CD4-positive, CD25-positive, alpha-beta regulatory T cell (primary cell): ENCODE measurements around the gene LY9. TPM values are rescaled to one million over a fixed set of nuclear protein-coding genes. Genes with fewer than 3 reads are reported as not detected.
A peak's percentile ranks its signal among the peaks of the same experiment; 100 is the strongest.
"Not testable (repeated sequence)": the region's sequence is repeated elsewhere in the genome, so short reads cannot be mapped to it uniquely, and the experiment has no call there.

Experiments used
- ATAC-seq, 2 donors: fragments of 150-1000 bp; cut with Tn5 transposase; one replicate each; pipeline ENCODE4 v1.10.0; 2021; ENCODE audit warnings: low read depth in 2 of 2, moderate number of reproducible peaks in 2 of 2, moderate library complexity in 1 of 2
- DNase-seq, 3 donors: peaks; one replicate each; pipeline versions ENCODE4 v3.0.0 to v3.0.0-alpha.2; 2012 to 2022; ENCODE audit warnings: mixed read lengths in 1 of 3
- H3K27ac ChIP-seq: one replicate; pipeline ENCODE4 v1.7.0; 2013; ENCODE audit warnings: mild to moderate bottlenecking, low read length; ENCODE audit not compliant: insufficient read depth, poor library complexity, severe bottlenecking
- H3K27me3 ChIP-seq: one replicate; pipeline ENCODE4 v1.7.0; 2013; ENCODE audit warnings: low read length; ENCODE audit not compliant: control insufficient read depth, insufficient read depth
- H3K36me3 ChIP-seq: one replicate; pipeline ENCODE4 v1.7.0; 2013; ENCODE audit warnings: mild to moderate bottlenecking, low read length, moderate library complexity; ENCODE audit not compliant: control insufficient read depth, insufficient read depth
- H3K4me1 ChIP-seq: 2 replicates; pipeline ENCODE4 v1.7.0; 2013; ENCODE audit warnings: mild to moderate bottlenecking, low read length; ENCODE audit not compliant: insufficient read depth, control insufficient read depth, poor library complexity, severe bottlenecking
- H3K4me3 ChIP-seq: one replicate; pipeline ENCODE4 v1.7.0; 2013; ENCODE audit warnings: low read depth, mild to moderate bottlenecking, low read length, moderate library complexity
- H3K9me3 ChIP-seq, 2 experiments: 1 replicate in 1 of 2; 2 replicates in 1 of 2; pipeline ENCODE4 v1.7.0; 2013; ENCODE audit warnings: low read length in 2 of 2, mild to moderate bottlenecking in 1 of 2, moderate library complexity in 1 of 2; ENCODE audit not compliant: control insufficient read depth in 2 of 2
- H3K27ac Mint-ChIP-seq, 3 donors: one replicate each; pipeline ENCODE4 v1.8.0; 2020 to 2022; ENCODE audit warnings: mild to moderate bottlenecking in 3 of 3, mixed read lengths in 3 of 3, moderate library complexity in 2 of 3
- H3K27me3 Mint-ChIP-seq: one replicate; pipeline ENCODE4 v1.8.0; 2022; ENCODE audit warnings: mild to moderate bottlenecking, mixed read lengths
- H3K36me3 Mint-ChIP-seq: one replicate; pipeline ENCODE4 v1.8.0; 2020; ENCODE audit warnings: mixed read lengths
- H3K4me1 Mint-ChIP-seq, 4 donors: one replicate each; pipeline ENCODE4 v1.8.0; 2020 to 2022; ENCODE audit warnings: mixed read lengths in 4 of 4, mild to moderate bottlenecking in 1 of 4
- H3K4me3 Mint-ChIP-seq, 4 donors: one replicate each; pipeline ENCODE4 v1.8.0; 2020 to 2022; ENCODE audit warnings: mild to moderate bottlenecking in 4 of 4, mixed read lengths in 4 of 4, moderate library complexity in 3 of 4
- H3K9me3 Mint-ChIP-seq, 7 donors: one replicate each; pipeline ENCODE4 v1.8.0; 2020 to 2022; ENCODE audit warnings: mixed read lengths in 7 of 7, mild to moderate bottlenecking in 3 of 7, moderate library complexity in 2 of 7
- polyA plus RNA-seq, 4 donors: library from polyadenylated mRNA; unstranded; fragments of 300-500 nt; fragmentation: Illumina TruSeq; gene quantifications; one replicate each; pipeline ENCODE4 v1.2.3, GENCODE V29; 2021
- total RNA-seq: library from RNA; stranded (reverse); gene quantifications from one replicate; pipeline ENCODE4 v1.2.3, GENCODE V29; 2022

The LY9 gene
- total and polyA plus RNA-seq, 5 donors from 2014 or later, result 105 to 147 (median 130) TPM

DNA sequence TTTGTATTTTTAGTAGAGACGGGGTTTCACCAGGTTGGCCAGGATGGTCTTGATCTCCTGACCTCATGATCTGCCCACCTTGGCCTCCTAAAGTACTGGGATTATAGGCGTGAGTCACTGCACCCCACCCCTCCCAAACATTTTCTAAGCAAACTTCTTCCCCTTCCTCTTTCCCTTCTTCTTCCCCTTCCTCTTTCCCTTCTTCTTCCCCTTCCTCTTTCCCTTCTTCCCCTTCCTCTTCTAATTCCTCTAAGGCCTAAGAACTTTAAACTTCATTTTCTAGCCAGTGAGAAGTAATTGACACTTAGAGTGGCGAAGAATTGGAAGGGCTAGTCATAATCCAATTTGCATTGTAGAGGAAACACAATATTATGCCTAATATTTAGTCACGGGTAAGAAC lies 79.6 kb downstream of the LY9 start:
- DNase-seq, H3K36me3 Mint-ChIP-seq, ATAC-seq, H3K27ac Mint-ChIP-seq, H3K36me3 ChIP-seq, H3K4me1 ChIP-seq, H3K9me3 ChIP-seq, H3K4me3 ChIP-seq, H3K4me3 Mint-ChIP-seq, H3K27me3 ChIP-seq, H3K27me3 Mint-ChIP-seq, H3K27ac ChIP-seq, H3K9me3 Mint-ChIP-seq: not testable (repeated sequence)
- H3K4me1 Mint-ChIP-seq, result peaks cover 6 to 36% (median 18%) of the 10 kb centered on the region in 4 donors

DNA sequence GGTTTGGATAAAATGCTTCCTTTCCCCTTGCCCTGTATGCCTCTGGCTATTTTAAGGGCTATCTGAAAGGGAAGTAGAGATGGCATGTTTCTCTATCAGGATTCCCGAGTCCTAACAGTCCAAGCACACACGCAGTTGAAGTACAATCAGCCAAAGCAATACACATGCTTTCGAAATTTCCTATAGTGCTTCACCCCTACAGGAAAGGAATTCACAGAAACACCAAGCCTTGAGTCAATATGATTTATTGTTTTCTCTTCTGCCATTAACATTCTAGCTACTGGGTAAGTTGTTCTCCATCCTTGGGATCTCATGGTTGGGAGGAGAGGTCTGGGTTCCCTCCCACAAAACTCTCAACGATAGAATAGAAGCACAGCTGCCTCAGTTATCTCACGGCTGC lies 80.3 kb downstream of the LY9 start:
- H3K27ac Mint-ChIP-seq, result peak overlapping the region in 1 of 3 donors; percentile 26
- Histone ChIP-seq H3K27me3 (no peaks in the 10 kb centered on the region), H3K9me3 (no peaks in the 10 kb centered on the region), H3K27ac (no peak overlapping the region), H3K4me3 (no peak overlapping the region), H3K36me3 (no peaks in the 10 kb centered on the region), H3K4me1 (peaks cover 7% of the 10 kb centered on the region)
- DNase-seq (no peak), ATAC-seq (no peak)
- no peaks in the 10 kb centered on the region for H3K36me3 Mint-ChIP-seq
- no peaks in the 10 kb centered on the region for H3K9me3 Mint-ChIP-seq
- peaks cover 6 to 36% (median 18%) of the 10 kb centered on the region in 4 donors for H3K4me1 Mint-ChIP-seq
- H3K27me3 Mint-ChIP-seq, result peaks cover 3% of the 10 kb centered on the region
- H3K4me3 Mint-ChIP-seq, result no peak overlapping the region

DNA sequence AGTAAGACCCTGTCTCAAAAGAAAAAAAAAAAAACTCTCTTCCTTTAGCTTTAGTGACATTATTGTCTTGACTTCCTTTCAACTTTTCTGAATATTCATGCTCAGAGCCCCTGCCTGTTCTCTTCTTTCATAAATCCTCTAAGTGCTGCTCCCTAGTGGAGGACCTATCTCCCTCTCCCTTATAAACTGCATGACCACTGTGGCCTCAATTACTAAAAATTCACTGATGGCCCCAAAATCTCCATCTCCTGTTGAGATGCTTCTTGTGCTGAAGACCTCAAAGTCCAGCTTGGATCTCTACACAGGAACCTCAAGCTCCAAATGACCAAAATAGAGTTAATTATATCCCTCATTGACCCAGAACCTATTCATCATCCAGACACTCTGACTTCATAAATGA lies 81.2 kb downstream of the LY9 start:
- no peak overlapping the region for H3K27ac ChIP-seq
- H3K9me3 ChIP-seq, result no peaks in the 10 kb centered on the region
- Mint-ChIP-seq H3K36me3 (no peaks in the 10 kb centered on the region), H3K27ac (peak overlapping the region in 1 of 3 donors; percentile 5), H3K9me3 (no peaks in the 10 kb centered on the region), H3K4me3 (peak overlapping the region in 1 of 4 donors; percentile 3), H3K27me3 (no peaks in the 10 kb centered on the region), H3K4me1 (peaks cover 6 to 36% (median 18%) of the 10 kb centered on the region in 4 donors)
- no peak overlapping the region for H3K4me3 ChIP-seq
- peak; percentile 45 to 50 for ATAC-seq
- no peaks in the 10 kb centered on the region for H3K27me3 ChIP-seq
- no peaks in the 10 kb centered on the region for H3K36me3 ChIP-seq
- DNase-seq, result peak in 2 of 3 donors; percentile 42 to 59
- H3K4me1 ChIP-seq, result peaks cover 7% of the 10 kb centered on the region

Other genes starting within 250 kb of the LY9 start
- gene CD84, start 216.7 kb upstream of the LY9 start, total RNA-seq, result 135 TPM
- gene CD84, start 216.7 kb upstream of the LY9 start, polyA plus RNA-seq, result 10 to 100 TPM; 20.7 to 36.4 (median 27.1) TPM
- 70.3 TPM for gene SLAMF1, start 149.1 kb upstream of the LY9 start, total RNA-seq
- gene SLAMF1, start 149.1 kb upstream of the LY9 start, polyA plus RNA-seq, result 10 to 100 TPM; 33.5 to 45.4 (median 39.5) TPM
- 290 TPM for gene CD48, start 84.4 kb upstream of the LY9 start, total RNA-seq
- gene CD48, start 84.4 kb upstream of the LY9 start, polyA plus RNA-seq, result 100 to 1,000 TPM; 196 to 269 (median 240) TPM
- gene SLAMF7, start 56.9 kb upstream of the LY9 start, total RNA-seq, result 0.76 TPM
- under 1 TPM; 0.07 to 0.88 (median 0.15) TPM for gene SLAMF7, start 56.9 kb upstream of the LY9 start, polyA plus RNA-seq
- gene CD244, start 66.7 kb downstream of the LY9 start, total RNA-seq, result 0.47 TPM
- under 1 TPM; 0.26 to 0.63 (median 0.43) TPM for gene CD244, start 66.7 kb downstream of the LY9 start, polyA plus RNA-seq
- gene ITLN1, start 89.0 kb downstream of the LY9 start, total RNA-seq, result not detected
- gene ITLN1, start 89.0 kb downstream of the LY9 start, polyA plus RNA-seq, result not detected
- not detected for gene ITLN2, start 158.6 kb downstream of the LY9 start, total RNA-seq
- not detected for gene ITLN2, start 158.6 kb downstream of the LY9 start, polyA plus RNA-seq
- 18.4 TPM for gene F11R, start 225.0 kb downstream of the LY9 start, total RNA-seq
- gene F11R, start 225.0 kb downstream of the LY9 start, polyA plus RNA-seq, result 10 to 100 TPM in 1 of 4 donors, 1 to 10 TPM in 3; 6.3 to 11.2 (median 7.9) TPM
- 61.3 TPM for gene TSTD1, start 242.8 kb downstream of the LY9 start, total RNA-seq
- 100 to 1,000 TPM; 340 to 451 (median 422) TPM for gene TSTD1, start 242.8 kb downstream of the LY9 start, polyA plus RNA-seq
- gene USF1, start 249.8 kb downstream of the LY9 start, total RNA-seq, result 102 TPM
- gene USF1, start 249.8 kb downstream of the LY9 start, polyA plus RNA-seq, result 1 to 10 TPM; 4.2 to 8.1 (median 6.1) TPM